Measurements from ENCODE around the gene TLR3. TPM values are rescaled to one million over a fixed set of nuclear protein-coding genes. Genes with fewer than 3 reads are reported as not detected.

Gene TLR3
- total RNA-seq: 10.6 TPM

DNA sequence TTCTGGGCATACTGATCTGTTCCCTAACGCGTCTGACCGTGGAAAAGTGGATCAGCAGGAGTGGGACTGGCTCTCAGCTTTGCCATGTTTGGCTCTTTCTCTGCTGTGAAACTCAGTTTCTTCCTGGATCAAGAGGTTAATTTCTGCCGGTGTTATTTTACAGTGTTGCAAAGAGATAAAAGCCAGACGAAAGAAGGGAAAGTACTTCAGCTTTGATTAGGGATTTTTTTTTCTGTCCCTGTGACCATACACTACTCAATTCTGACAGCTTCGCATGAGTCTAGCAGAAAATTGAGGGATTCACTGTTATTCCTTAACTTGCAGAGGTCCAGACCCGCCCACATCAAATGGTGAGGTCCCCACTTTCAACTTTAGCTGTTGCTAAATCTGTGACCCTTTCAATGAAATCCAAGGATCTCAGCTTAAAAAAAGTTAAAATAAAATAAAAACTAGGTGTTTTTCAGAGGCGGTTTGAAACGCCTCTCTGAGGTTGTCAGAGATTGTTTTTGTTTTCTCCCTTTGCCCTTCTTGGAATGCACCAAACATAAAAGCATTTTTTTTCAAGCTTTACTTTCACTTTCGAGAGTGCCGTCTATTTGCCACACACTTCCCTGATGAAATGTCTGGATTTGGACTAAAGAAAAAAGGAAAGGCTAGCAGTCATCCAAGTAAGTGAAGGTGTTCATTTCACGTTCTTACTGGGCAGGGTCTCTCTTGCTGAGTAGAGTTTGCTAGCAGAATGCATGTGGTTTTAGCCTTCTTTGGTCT is at the start of gene TLR3:
TLR3 (plus strand) TSS at position 576 of the 768 bp plus-strand sequence. CDS start 7,464 bp downstream, outside the sequence.
- H3K4me3 ChIP-seq: peak within 1 kb of the TSS; percentile 47 to 56
- intact Hi-C loops (cut with DNase I): no loop called here
- peaks cover 10% of the 10 kb centered on the region for H3K4me1 ChIP-seq
- no peaks in the 10 kb centered on the region for H3K9me3 ChIP-seq
- peak in 1 of 2 donors; percentile 9 for TF ChIP-seq POLR2AphosphoS5 (IDR thresholded peaks at IDR 0.05; ENCODE audit: insufficient read depth in 1 of 2, low read depth in 1 of 2)
- no peak for TF ChIP-seq POLR2A (IDR thresholded peaks at IDR 0.05)
- TF ChIP-seq, protein P1, sequence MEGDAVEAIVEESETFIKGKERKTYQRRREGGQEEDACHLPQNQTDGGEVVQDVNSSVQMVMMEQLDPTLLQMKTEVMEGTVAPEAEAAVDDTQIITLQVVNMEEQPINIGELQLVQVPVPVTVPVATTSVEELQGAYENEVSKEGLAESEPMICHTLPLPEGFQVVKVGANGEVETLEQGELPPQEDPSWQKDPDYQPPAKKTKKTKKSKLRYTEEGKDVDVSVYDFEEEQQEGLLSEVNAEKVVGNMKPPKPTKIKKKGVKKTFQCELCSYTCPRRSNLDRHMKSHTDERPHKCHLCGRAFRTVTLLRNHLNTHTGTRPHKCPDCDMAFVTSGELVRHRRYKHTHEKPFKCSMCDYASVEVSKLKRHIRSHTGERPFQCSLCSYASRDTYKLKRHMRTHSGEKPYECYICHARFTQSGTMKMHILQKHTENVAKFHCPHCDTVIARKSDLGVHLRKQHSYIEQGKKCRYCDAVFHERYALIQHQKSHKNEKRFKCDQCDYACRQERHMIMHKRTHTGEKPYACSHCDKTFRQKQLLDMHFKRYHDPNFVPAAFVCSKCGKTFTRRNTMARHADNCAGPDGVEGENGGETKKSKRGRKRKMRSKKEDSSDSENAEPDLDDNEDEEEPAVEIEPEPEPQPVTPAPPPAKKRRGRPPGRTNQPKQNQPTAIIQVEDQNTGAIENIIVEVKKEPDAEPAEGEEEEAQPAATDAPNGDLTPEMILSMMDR (IDR thresholded peaks at IDR 0.05): no peak
- DNase-seq (ENCODE audit: extremely low spot score in 2 of 2): no peak
- no peaks in the 10 kb centered on the region for H3K27me3 ChIP-seq
- H3K36me3 ChIP-seq: no peaks in the 10 kb centered on the region
- H3K27ac ChIP-seq: peak within 1 kb of the TSS; percentile 71

DNA sequence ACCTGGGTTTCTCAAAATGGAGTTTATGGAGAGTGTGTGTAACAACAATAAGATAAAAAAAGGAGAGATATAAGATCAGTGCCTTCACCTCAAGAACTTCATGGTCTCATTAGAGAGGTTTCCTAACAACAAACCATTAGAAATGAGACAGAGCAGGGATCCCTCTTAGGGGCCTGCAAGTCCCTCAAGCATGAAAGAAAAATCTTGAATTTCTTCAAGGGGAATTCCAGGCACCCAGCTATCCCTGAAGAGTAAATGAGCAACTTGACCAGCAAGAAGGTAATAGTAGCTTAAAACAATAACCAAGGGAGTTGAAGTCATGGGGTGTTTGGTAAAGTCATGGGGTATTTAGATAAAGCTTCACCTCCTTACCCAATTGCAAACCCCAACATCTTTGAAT is 49.7 kb upstream of the TLR3 start:
- Histone ChIP-seq H3K4me3 (no peak overlapping the region), H3K9me3 (no peaks in the 10 kb centered on the region), H3K36me3 (no peaks in the 10 kb centered on the region), H3K27me3 (no peaks in the 10 kb centered on the region), H3K4me1 (peaks cover 6% of the 10 kb centered on the region), H3K27ac (no peak overlapping the region)
- intact Hi-C loops (cut with DNase I): no loop called here
- TF ChIP-seq, protein P1 (IDR thresholded peaks at IDR 0.05): no peak
- TF ChIP-seq POLR2A (IDR thresholded peaks at IDR 0.05) (no peak), POLR2AphosphoS5 (IDR thresholded peaks at IDR 0.05; ENCODE audit: insufficient read depth in 1 of 2, low read depth in 1 of 2) (no peak)
- no peak for DNase-seq (ENCODE audit: extremely low spot score in 2 of 2)

DNA sequence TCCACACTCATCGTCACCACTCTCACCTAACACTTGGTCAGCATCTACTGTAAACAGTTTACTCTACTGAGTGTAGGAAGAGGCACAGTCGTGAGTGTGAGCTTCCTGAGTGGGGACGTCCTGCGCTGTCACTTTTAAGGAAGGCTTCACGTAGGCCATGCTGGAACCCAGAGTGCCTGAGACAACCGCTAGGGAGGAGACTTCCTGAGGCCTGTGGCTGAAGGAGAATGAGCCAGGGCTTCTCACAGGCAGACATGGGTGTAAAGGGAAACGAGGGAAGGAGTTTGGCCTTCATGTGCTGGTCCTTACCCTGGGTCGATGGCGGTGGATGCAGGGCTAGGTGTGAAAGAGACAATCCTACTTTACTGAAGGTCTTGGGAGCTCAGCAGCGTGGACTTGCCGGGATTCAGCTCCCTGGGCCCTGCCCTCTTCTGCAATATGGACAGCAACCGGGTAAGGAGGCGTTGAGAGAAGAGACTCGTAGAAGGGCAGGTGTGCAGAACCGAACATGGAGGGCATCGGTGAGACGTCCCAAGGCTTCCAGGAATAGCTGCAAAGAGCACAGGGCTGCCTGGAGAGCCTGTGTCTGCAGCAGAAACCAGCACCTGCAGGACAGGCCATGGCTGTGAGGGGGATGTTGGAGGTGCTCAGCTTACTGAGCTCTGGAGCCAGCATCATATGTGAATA is 48.7 kb upstream of the TLR3 start:
- Histone ChIP-seq H3K27me3 (no peaks in the 10 kb centered on the region), H3K36me3 (no peaks in the 10 kb centered on the region), H3K9me3 (no peaks in the 10 kb centered on the region), H3K4me1 (peaks cover 6% of the 10 kb centered on the region), H3K4me3 (no peak overlapping the region), H3K27ac (no peak overlapping the region)
- intact Hi-C loops (cut with DNase I): loop anchor here (5.0 kb wide), 1 partner anchor 378 kb away; no protein-coding TSS in a partner anchor
- TF ChIP-seq POLR2AphosphoS5 (IDR thresholded peaks at IDR 0.05; ENCODE audit: insufficient read depth in 1 of 2, low read depth in 1 of 2) (no peak), POLR2A (IDR thresholded peaks at IDR 0.05) (no peak)
- TF ChIP-seq, protein P1 (IDR thresholded peaks at IDR 0.05): no peak
- DNase-seq (ENCODE audit: extremely low spot score in 2 of 2): peak in 1 of 2 donors; percentile 77

DNA sequence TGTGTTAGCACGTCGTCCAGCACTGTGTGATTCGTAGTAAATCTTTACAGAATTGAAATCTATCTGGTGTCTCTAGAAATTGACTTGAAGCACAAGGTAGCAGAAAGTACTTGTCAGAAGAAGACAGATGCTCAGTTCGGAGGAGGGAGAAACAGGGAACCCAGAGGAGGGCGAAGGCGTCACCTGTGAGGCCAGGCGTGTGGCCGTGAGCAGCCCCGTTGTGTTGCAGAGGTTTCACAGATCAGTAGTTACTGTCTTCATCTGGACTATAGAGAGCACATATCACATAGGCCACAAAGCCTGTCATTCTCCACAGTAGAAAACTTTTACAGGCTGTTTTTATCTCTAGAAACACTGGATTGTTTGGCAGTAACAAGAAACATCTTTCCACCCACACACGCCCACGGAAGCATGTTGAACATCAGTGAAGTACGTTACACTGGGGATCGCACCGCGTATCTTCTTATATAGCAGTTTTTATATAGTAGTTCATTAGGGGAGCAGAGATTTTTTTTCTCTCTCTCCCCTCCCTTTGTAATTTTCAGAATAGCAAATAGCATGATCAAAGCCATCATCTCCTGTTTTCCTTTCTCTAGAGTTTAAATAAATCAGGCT is 48.1 kb upstream of the TLR3 start:
- H3K9me3 ChIP-seq: no peaks in the 10 kb centered on the region
- H3K4me1 ChIP-seq: peaks cover 6% of the 10 kb centered on the region
- H3K4me3 ChIP-seq: peak overlapping the region in 1 of 2 donors; percentile 35
- no peak for DNase-seq (ENCODE audit: extremely low spot score in 2 of 2)
- no peaks in the 10 kb centered on the region for H3K27me3 ChIP-seq
- no peak overlapping the region for H3K27ac ChIP-seq
- TF ChIP-seq POLR2AphosphoS5 (IDR thresholded peaks at IDR 0.05; ENCODE audit: insufficient read depth in 1 of 2, low read depth in 1 of 2) (no peak), POLR2A (IDR thresholded peaks at IDR 0.05) (no peak)
- TF ChIP-seq, protein P1 (IDR thresholded peaks at IDR 0.05): no peak
- H3K36me3 ChIP-seq: no peaks in the 10 kb centered on the region
- intact Hi-C loops (cut with DNase I): loop anchor here (5.0 kb wide), 1 partner anchor 379 kb away; no protein-coding TSS in a partner anchor

Measured in vagina (tissue), 2 donors.